Stimulated activated CD4-positive, alpha-beta T cell treated with anti-CD3 and anti-CD28 coated beads, TNF-alpha, amount 100 ng/mL, for 1 hour (primary cell): ENCODE measurements around the gene ATP1A3.
"Not testable (repeated sequence)": the region's sequence is repeated elsewhere in the genome, so short reads cannot be mapped to it uniquely, and the experiment has no call there.

Experiments
- DNase-seq, 3 donors: peaks; one replicate each; pipeline ENCODE4 v3.0.0-alpha.2; 2020; ENCODE audit warnings: low read depth in 3 of 3, low spot score in 1 of 3

ATP1A3 gene

DNA sequence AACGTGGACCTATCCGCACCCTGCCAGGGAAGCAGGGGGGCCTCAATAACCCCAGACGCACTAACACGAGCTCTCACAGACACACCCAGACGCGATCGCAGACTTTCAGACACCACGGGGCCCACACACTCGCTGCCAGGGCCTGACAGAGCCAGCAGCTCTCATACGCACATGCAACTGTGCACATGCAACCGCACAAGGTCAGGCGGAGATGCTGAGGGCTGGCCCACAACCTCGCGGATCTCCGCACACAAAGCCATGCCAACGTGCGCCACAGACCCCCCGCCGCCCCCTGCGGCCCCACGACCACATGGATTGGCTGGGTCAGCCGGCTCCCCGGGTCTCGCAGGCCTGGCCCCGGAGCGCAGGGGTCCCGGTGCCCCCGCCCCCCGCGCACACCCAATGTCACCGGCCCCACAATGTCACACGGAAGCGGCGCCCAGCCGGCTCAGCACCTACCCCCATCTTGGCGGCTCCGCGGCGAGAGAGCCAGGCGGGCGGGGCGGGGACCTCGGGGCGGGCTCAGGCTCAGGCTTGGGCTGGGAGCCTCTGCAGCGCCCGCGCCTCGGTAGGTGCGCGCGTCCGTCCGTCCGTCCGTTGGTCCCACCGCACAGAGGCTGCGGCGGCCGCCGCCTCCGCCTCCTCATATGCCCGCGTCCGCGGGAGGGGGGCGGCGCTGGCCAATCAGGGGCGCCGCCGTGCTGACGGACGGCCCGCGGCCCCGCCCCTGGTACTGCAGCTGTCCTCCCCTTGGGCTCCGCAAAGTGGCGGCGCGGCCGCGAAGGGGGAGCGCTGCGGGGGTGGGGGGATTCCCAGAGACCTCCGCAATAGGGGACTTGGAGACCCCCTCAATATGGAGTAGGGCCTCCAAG is at the start of gene ATP1A3:
Gene ATP1A3, minus strand, starts transcription at position 619 of the 872 bp plus-strand sequence. Its CDS starts 154 bp downstream, at position 465.
- DNase-seq: peak; percentile 5 to 47 (median 13)

DNA sequence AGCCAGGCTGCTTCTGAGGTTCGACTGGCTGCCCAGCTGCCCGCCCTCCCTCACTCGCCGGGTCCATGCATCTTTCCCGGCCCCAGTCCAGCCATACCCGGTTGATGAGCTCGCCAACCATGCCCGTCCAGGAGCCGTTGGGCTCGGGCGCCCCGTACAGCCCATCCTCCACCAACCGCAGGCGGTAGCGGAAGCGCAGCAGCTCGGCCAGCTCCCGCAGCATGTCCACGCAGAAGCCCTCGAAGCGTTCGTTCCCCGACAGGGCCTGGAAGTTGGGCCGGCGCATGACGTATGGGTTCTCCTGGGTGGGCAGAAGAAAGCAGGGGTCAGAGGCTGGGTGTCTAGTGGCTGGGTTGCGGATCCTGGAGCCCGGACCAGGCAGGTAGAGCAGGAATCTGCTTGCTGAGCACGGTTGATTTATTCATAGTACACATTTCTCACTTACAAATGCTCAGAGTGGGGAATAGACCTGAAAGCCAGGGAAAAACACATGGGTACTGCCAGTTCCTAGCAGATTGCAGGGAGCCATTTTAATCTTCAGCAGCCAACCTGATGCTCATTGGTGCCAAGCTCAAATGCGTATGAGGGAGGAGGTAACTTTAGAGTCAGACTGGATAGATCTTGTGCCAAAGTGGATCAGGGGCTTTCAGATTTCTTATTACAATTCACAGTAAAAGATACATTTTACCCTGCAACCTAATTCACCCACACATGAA is 48.6 kb upstream of the ATP1A3 start:
- no peak for DNase-seq

DNA sequence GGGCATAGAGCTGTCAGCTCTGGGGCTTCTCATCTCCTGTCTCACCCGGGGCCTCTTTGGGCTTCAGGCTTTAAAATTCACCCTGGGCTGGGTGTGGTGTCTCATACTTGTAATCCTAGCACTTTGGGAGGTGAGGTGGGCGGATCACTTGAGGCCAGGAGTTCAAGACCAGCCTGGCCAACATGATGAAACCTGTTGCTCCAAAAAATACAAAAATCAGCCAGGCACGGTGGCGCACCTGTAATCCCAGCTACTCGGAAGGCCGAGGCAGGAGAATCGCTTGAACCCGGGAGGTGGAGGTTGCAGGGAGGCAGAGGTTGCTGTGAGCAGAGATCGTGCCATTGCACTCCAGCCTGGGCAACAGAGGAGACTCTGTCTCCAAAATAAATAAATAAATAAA is 46.5 kb upstream of the ATP1A3 start:
- DNase-seq: not testable (repeated sequence)

DNA sequence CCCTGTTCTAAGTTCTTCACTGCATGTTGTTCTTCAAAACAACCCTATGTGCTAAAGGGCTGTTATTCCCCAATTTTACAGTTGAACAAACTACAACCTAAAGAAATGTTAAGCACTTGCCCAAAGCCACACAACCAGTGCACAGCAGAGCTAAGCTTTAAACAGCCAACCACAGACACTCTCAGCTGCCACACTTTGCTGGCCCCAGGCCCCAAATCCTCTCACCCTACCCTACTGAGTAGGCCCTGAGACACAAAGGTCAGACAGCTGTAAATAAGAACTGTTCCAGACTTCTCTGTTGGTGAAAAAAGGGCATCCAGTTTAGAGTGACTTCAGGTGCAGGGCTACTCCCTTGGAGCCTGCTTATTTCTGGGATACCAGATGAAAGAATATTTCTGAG is 46.0 kb upstream of the ATP1A3 start:
- no peak for DNase-seq

DNA sequence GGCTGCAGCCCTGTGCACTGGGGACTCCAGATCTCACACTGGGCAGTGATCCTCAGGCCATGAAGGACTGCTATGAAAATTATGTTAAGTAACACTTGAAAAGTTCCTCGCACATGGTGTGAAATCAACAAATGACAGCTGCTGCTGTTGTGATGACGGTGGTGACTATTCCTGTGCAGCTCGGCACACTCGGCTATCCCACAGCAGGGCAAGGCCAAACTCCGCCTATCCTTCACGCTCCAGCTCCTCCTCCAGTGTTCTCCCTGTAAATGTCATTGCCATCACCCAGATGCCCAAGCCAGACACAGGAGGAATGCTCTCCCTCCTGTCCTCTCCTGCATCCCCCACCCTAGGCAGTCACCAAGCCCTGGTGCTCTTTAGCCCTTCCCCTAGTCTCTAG is 44.6 kb upstream of the ATP1A3 start:
- DNase-seq: no peak

DNA sequence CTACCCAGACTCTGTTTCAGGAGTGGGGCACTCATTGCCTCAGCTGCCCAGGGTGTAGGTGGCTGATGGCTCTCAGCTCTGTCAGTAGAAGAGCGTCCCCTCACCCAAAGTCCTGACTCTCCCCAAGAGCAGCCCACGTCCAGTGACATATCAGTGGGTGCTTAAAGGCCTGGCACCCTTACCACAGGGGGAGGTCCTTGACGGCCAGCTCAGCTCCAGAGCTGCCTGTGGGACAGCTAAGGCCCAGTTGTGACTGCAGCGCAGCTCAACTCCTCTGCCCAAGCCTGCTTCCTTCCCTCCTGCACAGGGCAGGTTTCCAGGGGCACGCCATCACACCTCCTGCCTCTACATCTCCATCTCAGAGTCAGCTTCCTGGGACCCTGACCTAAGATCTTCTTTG is 43.6 kb upstream of the ATP1A3 start:
- no peak for DNase-seq

DNA sequence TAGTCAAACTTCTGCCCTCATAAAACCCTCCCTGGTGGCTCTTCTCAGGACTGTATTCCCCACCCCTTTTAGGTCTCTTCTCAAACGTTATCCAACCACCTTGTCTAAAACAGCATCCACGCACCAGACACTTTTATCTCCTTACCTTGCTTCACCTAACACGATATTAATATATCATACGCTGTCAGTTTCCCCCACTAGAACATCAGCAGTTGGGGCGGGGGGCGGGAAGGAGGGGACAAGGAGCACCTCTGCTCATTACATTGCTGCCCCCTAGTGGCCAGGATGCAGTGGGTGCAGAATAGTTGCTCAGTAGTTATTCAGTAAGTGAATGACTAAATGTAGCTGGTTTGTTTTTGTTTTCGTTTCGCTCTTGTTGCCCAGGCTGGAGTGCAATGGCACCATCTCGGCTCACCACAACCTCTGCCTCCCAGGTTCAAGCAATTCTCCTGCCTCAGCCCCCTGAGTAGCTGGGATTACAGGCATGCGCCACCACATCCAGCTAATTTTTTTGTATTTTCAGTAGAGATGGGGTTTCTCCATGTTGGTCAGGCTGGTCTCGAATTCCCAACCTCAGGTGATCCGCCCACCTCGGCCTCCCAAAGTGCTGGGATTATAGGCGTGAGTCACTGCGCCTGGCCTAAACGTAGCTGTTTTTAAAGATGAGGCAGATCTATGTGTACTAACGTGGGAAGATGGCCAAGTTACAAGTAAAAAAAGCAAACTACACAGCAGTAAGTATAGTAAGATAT is 40.8 kb upstream of the ATP1A3 start:
- peak; percentile 21 to 37 (median 23) for DNase-seq

DNA sequence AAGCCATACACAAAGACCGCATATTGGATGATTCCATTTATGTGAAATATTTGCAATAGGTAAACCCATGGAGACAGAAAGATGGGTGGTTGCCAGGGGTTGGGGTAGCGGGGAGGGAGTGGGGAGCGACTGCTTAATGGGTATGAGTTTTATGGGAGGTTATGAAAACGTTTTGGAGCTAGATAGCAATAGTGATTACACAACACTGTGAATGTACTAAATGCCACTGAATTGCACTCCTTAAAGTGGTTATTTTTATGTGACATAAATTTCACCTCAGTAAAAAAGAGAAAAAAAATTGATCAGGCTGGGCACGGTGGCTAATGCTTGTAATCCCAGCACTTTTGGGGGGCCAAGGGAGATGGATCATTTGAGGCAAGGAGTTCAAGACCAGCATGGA is 39.4 kb upstream of the ATP1A3 start:
- DNase-seq: no peak

DNA sequence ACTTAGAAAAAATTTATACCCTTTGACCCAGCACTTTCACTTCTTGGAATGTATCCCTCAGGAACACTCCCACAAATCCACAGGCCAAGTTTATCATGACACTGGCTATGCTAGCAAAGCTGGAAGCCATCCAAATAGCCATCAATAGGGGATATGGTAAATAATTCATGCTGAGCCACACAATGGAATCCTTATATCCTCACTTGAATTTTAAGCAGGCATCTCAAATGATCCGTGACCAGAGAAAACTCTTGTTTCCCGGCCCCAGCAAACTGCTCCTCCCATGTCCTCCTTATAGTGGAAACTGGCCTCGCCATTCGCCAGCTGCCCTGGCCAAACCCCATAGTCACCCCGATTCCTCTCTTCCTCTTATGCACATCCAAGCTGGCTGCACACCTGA is 38.4 kb upstream of the ATP1A3 start:
- DNase-seq: no peak

DNA sequence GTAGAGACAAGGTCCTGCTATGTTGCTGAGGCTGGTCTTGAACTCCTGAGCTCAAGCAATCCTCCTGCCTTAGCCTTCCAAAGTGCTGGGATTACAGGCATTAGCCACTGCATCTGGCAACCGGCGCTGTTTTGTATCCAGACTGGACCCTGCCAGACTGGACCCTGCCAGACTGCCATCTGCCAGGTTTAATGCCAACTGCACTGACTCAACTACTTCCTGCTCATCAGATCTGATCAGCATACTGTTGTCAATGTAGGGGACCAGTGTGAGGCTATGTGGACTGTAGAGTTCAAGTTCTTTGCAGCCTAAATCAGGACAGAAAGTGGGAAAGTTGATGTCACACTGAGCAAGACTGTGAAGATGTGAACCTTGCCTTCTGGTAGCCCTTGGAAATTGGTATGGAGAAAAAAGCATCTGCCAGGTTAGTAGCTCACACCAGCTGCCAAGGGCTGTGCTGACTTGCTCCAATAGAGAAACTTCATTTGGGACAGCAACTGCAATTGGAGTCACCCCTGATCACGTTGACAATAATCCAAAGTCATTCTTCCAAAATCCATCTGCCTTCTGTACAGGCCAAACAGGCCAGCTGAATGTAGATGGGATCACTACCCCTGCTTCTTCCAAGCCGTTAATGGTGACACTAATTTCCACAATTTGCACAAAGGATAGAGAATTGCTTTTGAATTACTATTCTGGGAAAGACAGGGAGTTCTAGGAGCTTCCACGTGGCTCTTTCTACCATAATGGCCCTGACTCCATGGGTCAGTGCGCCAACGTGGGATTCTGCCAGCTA is 36.8 kb upstream of the ATP1A3 start:
- no peak for DNase-seq

DNA sequence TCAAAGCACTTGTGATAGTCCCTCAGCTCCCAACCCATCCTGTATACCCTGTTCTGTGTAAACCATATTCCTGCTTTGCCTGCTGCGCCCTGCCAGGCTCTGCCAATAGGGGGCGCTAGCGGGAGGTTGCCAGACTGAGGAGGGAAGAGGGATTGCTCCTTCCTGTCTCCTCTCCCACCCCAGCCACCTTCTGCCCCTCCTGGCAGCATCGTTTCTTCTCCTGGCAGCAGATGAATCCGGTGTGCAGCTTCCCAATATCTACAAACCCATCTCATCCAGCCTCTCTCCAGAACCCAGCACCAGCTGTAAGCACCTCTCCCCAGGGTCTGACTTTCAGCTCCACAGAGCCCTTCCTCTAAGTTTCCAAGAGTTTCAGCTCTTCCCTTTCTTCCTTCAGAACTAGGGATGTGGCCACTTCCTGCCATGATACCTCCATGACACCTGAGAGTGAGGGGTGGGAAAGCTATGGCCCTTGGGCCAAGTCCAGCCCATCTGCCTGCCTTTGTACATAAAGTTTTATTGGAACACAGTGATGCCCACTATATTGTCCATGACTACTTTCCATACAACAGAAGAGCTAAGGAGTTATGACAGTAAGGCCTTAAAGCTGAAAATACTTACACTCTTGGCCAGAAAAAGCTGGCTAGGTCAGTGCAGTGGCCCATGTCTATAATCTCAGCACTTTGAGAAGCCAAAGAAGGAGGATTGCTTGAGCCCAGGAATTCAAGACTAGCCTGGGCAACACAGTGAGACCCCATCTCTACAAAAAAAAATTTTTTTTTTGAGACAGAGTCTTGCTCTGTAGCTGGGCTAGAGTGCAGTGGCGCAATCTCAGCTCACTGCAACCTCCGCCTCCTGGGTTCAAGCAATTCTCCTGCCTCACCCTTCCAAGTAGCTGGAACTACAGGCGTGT is 34.5 kb upstream of the ATP1A3 start:
- DNase-seq: peak in 1 of 3 donors; percentile 12

DNA sequence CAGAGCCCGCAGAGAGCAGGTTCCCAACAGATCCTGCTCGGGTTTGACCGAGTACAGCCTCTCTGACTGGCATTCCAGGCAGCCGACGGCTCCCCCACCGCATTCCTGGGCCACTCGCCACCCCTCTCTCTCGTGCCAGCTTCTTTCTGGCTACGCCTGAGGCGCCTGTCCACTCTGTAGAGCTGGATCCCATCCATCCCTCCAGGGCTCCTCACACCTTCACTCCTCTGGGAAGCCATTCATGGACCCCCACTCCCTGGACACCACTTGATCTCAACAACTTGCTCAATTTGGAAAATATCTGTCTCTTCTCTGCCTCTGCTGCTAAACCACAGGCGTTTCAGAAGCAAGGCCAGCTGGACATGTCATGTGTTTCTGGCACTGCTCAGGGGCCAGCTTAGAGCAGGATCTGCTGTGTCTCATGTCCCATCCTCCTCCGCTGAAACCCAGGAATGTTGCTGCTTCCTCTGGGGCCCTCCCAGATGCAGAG is 30.6 kb upstream of the ATP1A3 start:
- DNase-seq: no peak

DNA sequence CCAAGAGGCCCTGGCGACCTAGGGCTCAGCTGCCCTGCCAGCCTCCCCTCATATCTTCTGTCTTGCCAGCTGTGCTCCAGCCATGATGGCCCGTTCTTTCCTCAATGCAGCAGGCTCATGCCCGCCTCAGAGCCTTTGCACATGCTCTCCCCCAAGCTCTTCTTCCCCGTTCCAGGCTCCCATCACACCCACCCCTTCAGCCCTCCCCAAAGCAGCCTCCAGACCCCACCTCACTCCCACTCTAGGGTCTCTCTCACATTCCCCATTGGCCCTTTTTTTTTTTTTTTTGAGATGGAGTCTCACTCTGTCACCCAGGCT is 29.9 kb upstream of the ATP1A3 start:
- no peak for DNase-seq

DNA sequence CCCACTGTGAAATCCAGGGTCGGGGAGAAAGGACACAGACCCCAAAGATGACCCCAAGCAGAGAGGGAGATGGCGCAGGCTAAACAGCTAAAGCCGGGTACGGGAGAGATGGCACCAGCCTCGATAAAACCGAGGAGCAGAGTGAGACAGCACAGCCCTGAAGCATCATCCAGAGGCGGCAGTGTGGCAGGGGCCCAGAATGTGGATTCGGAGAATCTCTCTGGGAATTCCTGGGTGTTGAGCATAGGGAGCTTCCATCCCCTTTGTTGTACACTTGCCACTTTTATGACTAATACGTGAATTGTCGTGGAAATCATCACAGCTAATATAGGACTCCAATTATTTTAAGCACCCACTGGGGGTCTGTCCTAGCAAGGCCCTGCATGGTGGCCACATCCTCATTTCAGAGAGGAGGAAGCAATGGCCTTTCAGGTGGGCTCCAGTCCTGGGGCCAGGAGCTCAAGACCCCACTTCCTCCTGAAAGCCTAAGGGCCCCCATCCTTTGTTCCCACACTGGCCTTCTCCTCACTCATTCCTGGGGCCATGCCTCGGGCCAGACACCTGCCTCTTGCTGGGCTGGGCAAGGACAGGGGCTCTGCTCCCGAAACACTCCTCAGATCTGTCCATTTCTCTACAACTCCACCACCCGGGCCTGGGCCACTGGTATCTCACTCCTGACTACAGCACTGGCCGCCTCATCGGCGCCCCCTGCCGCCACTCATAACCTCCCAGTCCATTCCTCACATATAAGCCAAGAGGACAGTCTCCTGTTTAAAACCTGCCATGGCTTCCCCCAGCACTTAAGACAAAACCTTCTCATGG is 29.3 kb upstream of the ATP1A3 start:
- no peak for DNase-seq

DNA sequence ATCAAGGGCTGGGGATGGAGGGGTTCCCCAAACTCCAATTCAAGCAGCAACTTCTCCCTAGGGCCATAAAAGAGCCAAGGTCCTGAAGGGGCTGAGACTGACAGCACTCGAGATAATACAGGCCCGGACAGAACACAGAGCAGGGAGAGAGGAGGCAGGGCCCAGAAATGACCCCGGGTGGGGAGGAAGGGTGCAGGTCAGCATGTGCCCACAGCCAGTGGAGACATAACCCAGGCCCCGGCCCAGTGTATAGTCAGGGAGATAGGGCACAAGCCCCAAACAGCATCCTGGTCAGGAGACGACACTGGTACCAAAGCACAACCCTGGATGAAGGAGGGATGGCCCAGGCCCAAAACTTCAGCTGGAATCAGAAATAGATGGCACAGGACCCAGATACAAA is 28.6 kb upstream of the ATP1A3 start:
- no peak for DNase-seq

DNA sequence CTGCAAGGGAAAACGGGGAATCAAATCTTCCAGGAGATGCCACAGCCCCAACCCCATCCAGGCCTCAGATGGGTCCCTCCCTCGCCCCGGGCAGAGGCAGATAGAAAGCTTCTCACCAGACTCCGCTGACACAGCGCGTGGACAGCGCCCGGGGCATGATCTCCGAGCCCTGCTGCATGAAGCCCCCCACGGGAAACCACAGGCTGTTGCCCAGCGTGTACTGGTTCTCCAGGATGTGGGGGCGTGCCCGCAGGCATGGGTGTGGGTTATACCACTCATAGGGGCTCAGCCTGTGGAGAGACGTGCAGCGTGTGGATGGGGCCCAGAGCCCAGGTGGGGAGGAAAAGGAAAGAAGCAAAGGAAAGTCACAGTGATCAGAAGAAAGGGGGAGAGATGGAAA is 27.2 kb upstream of the ATP1A3 start:
- DNase-seq: no peak

DNA sequence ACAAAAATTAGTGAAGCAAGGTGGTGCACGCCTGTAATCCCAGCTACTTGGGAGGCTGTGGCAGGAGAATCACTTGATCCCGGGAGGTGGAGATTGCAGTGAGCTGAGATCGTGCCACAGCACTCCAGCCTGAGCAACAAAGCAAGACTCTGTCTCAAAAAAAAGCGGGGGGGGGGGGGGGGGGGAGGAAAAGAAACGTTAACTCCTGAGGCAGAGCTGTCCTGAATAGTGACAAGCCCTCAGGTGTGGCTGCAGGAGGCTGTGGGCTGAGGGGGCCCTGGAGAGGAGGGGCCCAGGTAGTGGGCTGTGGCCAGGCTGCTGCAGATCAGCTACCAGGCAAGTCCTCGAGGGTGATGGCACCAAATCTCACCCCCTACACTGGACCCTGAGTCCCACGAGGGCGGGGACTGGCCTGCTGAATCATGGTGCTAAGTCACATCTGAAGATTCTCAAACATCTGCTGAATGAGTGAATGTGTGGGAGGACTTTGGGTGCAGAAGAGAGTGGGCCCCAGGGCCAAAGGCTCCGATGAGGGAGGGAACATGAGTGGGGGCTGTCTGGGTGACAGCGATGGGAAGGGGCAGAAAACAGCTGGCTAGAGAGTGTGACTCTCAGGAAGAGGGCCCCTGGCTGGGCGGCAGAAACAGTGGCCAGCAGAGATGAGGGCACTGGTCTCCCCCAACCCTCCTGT is 24.6 kb upstream of the ATP1A3 start:
- DNase-seq: no peak

DNA sequence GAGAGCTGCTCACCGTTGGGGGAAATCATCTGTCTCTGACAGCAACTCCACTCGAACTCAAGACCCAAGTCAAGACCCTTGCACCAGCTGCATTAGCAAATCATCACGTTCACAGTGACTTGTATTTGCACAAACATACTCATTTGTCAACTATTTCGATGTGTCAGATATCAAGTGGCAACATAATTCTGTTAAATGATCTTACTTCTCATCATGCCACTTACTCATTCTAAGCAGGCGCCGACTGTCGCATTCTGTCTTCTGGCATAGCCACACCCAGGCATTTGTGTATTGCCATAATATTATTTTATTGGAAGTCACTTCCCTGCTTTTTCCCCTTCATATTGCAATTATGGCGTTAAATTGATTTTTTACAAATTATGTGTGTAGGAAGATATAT is 23.0 kb upstream of the ATP1A3 start:
- DNase-seq: no peak
